IPS-18a (cell line): ENCODE measurements around the gene VSIG10L.

Source experiments
- H3K27ac ChIP-seq: one replicate; pipeline ENCODE4 v1.5.1; 2013; ENCODE audit warnings: low read length
- H3K27me3 ChIP-seq: one replicate; pipeline ENCODE4 v1.6.1; 2013; ENCODE audit warnings: mild to moderate bottlenecking, low read length; ENCODE audit not compliant: control insufficient read depth, insufficient read depth
- H3K36me3 ChIP-seq: one replicate; pipeline ENCODE4 v1.6.1; 2013; ENCODE audit warnings: low read depth, low read length; ENCODE audit not compliant: control insufficient read depth
- H3K4me1 ChIP-seq: one replicate; pipeline ENCODE4 v1.6.1; 2013; ENCODE audit warnings: low read depth, low read length; ENCODE audit not compliant: control insufficient read depth
- H3K4me3 ChIP-seq: one replicate; pipeline ENCODE4 v1.5.1; 2013; ENCODE audit warnings: low read length
- H3K9ac ChIP-seq: one replicate; pipeline ENCODE4 v1.6.1; 2013; ENCODE audit warnings: mild to moderate bottlenecking, low read length, moderate library complexity
- H3K9me3 ChIP-seq: one replicate; pipeline ENCODE4 v1.6.1; 2013; ENCODE audit warnings: low read depth, low read length; ENCODE audit not compliant: control insufficient read depth

The VSIG10L gene

DNA sequence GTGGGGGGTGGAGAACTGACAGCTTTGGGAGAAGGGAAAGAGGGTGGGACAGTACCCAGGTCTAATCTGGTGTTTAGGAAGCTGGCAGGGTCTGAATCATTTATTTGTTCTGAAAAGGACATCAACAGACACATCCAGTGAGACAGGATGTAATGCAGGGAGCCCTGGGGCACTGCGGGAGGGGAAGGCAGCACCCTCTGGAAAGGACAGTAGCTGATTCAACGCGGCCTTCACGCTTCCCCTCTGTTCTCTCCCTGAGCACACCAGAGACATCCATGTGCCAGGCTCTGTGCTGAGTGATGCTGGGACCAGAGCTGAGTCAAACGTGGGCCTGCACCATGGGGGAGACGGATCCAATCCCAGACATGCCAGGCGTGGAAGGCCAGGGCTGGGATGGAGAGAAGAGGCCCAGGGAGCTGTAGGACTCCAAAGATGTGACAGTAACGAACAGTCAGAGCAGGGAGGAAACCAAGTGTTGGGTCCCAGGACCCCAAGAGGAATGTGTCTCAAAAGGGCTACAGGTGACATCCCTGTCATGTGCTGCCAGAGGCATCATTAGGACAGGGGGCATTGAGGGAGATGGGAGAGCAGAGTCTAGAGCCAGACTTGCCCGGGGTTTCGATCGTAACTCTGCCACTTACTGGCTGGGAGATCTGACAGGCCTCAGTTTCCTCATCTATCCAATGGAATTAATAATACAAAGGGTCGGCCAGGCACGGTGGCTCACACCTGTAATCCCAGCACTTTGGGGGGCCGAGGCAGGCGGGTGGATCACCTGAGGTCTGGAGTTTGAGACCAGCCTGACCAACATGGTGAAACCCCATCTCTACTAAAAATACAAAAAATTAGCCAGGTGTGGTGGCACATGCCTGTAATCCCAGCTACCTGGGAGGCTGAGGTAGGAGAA is 22.5 kb upstream of the VSIG10L start:
- Histone ChIP-seq H3K4me1 (peaks cover 13% of the 10 kb centered on the region), H3K27ac (no peak overlapping the region), H3K36me3 (no peaks in the 10 kb centered on the region), H3K9me3 (no peaks in the 10 kb centered on the region), H3K4me3 (no peak overlapping the region), H3K9ac (no peak overlapping the region), H3K27me3 (no peaks in the 10 kb centered on the region)

DNA sequence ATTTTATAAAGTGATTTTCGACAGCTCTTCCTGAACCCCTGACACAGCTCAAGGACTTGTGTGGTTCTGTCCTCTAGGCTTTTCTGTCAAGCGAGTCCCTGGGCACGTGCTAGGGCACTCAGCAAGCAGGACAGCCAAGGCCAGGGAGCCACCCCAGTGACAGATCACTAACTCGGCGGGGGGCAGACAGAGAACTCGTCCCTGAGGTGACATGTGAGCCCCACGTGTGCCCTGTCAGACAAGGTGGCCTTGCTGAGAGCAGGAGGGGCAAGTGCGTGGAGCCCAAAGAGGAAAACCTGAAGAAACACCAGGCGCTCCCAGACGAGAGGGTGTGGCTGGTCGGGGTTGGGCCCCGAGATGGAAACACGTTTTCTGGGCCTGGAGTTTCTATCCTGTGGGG is 19.3 kb upstream of the VSIG10L start:
- Histone ChIP-seq H3K4me1 (peaks cover 7% of the 10 kb centered on the region), H3K27me3 (no peaks in the 10 kb centered on the region), H3K4me3 (no peak overlapping the region), H3K27ac (no peak overlapping the region), H3K36me3 (no peaks in the 10 kb centered on the region), H3K9me3 (no peaks in the 10 kb centered on the region), H3K9ac (no peak overlapping the region)

DNA sequence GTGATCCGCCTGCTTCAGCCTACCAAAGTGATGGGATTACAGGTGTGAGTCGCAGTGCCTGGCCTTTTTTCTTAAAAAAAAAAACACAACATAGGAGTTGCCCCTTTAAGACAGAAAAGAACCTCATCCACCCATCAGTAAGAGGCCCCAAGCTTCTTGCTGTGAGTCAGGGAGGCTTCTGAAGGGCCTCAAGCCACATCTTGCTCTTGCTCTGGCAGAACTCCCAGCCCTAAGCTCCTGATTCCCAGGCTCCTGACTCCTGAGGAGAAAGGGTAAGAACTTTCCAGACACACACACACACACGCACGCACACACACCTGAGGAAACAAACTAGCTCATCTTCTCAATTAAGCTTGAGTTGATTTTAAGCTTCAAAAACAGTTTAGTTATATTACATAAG is 17.4 kb upstream of the VSIG10L start:
- peaks cover 7% of the 10 kb centered on the region for H3K4me1 ChIP-seq
- no peak overlapping the region for H3K27ac ChIP-seq
- no peaks in the 10 kb centered on the region for H3K9me3 ChIP-seq
- H3K27me3 ChIP-seq = no peaks in the 10 kb centered on the region
- no peaks in the 10 kb centered on the region for H3K36me3 ChIP-seq
- no peak overlapping the region for H3K4me3 ChIP-seq
- no peak overlapping the region for H3K9ac ChIP-seq

DNA sequence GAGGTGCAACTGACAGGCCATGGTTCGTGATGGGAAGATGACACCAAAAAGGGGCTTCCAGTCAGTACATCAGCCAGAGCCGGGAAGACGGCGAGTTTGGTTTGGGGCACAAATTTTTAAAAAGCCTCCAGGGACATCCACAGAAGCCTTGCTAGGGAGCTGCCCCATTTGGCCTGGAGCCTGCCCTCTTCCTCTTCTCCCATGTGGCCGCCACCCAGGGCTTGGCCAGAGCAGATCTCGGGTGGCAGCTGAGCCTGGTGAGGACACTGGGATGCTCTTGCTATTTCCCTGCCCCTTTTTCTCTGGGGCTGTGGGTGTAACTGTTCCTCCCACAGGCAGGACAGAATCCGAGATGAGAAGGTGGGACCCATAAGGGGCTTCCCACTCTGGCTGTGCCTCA is 16.0 kb upstream of the VSIG10L start:
- Histone ChIP-seq H3K27me3 (no peaks in the 10 kb centered on the region), H3K4me3 (no peak overlapping the region), H3K36me3 (no peaks in the 10 kb centered on the region), H3K9ac (no peak overlapping the region), H3K27ac (no peak overlapping the region), H3K9me3 (no peaks in the 10 kb centered on the region), H3K4me1 (peaks cover 11% of the 10 kb centered on the region)

DNA sequence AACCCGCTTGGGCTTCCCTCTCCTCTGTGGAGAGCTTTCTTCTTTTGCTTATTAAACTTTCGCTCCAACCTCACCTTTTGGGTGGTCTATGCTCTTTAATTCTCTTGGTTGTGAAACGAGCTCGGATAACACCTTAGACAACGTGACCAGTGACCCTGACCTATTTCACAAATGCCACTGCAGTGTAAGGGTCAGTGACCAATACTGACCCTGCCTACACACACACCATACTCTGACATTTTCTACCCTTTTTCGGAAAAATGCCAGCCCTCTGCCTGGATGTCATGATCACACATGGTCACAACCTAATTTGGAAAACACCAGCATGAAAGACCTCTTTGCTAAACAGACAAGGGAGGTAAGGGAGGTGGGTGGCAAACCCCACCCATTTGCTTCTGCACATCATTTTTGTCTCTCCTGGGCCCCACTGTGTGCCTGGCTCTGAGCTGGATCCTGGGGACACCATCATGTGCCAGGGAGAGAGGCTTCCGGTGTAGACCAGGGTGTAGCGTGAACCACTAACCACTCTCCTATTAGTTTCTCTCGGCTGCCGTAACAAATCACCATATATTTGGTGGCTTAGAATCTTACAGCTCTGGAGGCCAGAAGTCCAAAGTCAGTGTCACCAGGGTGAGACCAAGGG is 14.3 kb upstream of the VSIG10L start:
- Histone ChIP-seq H3K9me3 (no peaks in the 10 kb centered on the region), H3K4me1 (peaks cover 11% of the 10 kb centered on the region), H3K36me3 (no peaks in the 10 kb centered on the region), H3K27ac (no peak overlapping the region), H3K4me3 (no peak overlapping the region), H3K9ac (no peak overlapping the region), H3K27me3 (no peaks in the 10 kb centered on the region)

DNA sequence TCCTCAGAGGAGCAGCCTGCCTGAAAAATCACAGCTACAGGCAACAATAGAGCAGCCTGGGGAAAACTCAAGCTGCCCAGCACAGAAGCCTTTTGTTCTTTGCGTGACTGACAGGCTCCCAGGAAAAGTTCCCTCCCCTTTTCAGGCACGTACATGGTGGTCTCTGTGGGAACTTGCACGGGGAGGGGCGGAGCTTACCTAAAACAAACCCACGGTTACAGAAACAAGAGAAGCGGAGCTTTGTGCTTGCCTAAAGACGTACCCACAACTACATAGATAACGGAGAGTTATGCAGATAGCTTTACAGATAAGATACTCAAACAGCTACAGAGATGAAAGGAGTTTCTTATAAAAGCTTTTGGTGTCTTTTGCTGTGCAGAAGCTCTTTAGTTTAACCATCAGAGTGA is 12.8 kb upstream of the VSIG10L start:
- Histone ChIP-seq H3K27me3 (no peaks in the 10 kb centered on the region), H3K4me3 (peak overlapping the region; percentile 14), H3K9me3 (no peaks in the 10 kb centered on the region), H3K36me3 (no peaks in the 10 kb centered on the region), H3K27ac (no peak overlapping the region), H3K4me1 (peaks cover 11% of the 10 kb centered on the region), H3K9ac (peak overlapping the region; percentile 34)

DNA sequence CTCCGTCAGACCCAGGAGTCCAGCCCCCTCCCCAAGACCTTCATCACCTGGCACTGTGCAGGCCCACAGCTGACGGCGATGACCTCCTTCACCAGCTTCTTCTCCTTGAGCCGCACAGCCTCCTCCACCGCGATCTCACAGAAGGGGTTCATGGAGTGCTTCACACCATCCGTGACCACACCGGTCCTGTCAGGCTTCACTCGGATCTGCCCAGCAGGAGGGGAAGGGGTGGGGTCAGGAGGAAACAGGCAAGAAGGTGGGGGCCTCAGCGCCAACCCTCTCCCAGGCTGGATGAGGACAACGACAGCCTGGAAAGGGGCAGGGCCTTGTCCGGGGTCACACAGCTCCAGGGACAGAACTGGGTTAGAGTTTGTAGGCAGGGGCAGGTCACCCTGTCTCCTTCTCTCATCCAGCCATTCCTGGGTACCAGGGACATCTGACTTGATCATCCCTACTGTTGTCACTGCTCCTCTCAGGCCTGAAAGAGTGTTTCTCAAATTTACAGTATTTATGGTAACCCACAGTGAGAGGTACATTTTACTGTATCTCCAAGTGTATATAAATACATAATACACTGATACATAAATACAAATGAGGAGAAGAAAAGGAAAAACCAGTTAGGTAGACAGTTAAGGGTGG is 12.3 kb upstream of the VSIG10L start:
- no peaks in the 10 kb centered on the region for H3K27me3 ChIP-seq
- H3K36me3 ChIP-seq = no peaks in the 10 kb centered on the region
- no peaks in the 10 kb centered on the region for H3K9me3 ChIP-seq
- H3K4me1 ChIP-seq = peaks cover 11% of the 10 kb centered on the region
- H3K27ac ChIP-seq = no peak overlapping the region
- peak overlapping the region; percentile 34 for H3K9ac ChIP-seq
- peak overlapping the region; percentile 14 for H3K4me3 ChIP-seq

DNA sequence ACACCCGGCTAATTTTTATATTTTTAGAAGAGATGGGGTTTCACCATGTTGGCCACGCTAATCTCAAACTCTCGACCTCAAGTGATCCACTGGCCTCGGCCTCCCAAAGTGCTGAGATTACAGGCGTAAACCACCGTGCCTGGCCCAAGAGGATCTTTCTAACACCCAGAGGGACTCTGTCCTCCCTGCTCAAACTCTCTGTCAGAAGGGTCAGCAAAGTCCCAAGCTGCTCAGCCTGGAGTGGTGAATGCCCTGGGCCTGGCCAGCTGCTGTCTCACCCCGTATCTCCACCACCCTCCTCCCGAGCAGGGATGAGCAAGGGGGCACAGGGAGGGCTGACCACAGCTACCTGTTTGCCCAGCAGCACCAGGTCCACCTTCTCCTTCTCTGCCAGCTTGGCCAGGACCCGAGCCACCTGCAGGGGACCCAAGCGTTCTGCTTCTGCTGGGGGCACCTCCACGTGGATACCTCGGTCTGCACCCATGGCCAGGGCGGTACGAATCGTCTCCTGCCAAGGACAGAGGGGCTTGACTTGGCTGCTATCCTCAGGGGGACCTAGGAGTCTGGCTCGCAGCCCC is 10.9 kb upstream of the VSIG10L start:
- peaks cover 11% of the 10 kb centered on the region for H3K4me1 ChIP-seq

DNA sequence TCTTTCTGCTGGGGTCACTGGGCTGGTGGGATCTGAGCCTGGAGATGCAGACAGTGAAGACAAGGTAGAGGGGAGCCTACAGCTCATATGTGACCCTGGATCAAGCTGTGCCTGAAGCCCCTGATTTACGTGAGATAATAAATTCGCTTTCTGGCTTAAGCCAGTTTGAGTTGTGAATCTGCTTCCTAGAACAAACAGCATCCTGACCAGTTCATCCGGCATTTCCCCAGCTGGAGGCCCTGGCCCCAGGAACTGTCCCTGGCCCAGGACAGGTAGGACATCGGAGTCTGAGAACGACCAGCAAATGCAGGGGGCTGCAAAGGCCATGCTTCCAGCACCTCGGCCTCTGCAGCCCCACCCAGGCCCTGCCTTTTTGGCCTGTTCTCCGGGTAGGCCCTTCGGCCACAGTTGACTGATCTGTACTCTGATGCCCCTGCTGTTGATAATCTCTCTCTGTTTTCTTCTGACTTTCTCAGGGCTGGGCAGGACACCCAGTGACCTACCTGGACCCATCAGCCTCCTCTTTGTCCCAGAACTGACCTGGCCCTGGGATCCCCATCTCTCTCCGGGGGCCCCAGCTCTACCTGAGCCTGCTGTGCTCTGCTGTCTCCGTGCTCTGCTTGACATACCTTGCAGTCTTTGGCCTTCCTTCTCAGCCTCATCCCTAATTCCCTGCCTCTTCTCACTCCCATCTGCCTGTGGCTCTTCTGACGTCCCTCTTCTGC is 9.5 kb upstream of the VSIG10L start:
- no peak overlapping the region for H3K9ac ChIP-seq
- no peak overlapping the region for H3K4me3 ChIP-seq
- peaks cover 11% of the 10 kb centered on the region for H3K4me1 ChIP-seq
- no peaks in the 10 kb centered on the region for H3K27me3 ChIP-seq
- H3K36me3 ChIP-seq = no peaks in the 10 kb centered on the region
- no peaks in the 10 kb centered on the region for H3K9me3 ChIP-seq
- H3K27ac ChIP-seq = no peak overlapping the region

More for the DNA sequence above, 10.9 kb upstream of the VSIG10L start:
- H3K36me3 ChIP-seq = no peaks in the 10 kb centered on the region
- no peaks in the 10 kb centered on the region for H3K9me3 ChIP-seq
- no peak overlapping the region for H3K27ac ChIP-seq
- H3K27me3 ChIP-seq = no peaks in the 10 kb centered on the region
- H3K4me3 ChIP-seq = no peak overlapping the region
- no peak overlapping the region for H3K9ac ChIP-seq

DNA sequence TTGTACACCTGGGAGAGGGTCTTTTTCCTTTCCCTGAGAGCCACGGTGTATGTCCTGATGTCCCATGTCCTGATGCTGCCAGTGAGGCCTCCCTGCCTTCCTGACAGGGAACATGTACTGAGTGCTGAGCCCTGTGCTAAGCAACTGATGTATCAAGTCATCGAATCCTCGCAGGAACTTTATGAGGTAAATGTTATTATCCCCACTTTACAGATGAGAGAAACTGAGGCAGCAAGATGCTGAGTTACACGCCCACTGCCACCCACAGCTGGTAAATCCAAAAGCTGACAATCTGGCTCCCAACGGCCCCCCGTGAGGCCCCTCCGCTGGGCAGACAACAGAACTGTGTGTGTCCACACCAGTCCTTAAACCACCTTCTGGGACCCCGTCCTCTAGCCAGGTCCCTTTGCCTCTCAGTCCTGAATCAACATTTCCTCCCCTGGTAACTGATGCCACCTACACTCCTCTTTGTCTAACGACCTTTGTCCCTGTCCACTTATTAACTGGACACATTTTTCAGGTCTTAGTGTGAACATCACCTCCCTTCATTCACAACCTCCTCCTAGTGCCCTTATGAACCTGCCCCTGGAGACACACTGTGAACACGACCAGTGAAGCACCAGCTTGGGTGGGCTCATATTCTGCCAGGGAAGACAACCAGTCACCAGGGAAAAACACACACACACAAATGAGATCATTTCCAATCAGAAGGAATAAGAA is 5.4 kb upstream of the VSIG10L start:
- no peaks in the 10 kb centered on the region for H3K36me3 ChIP-seq
- no peaks in the 10 kb centered on the region for H3K9me3 ChIP-seq
- peaks cover 3% of the 10 kb centered on the region for H3K4me1 ChIP-seq
- H3K27me3 ChIP-seq = no peaks in the 10 kb centered on the region
- no peak overlapping the region for H3K4me3 ChIP-seq
- H3K27ac ChIP-seq = no peak overlapping the region
- H3K9ac ChIP-seq = no peak overlapping the region
